Measurements from ENCODE around the gene UVSSA. TPM values are rescaled to one million over a fixed set of nuclear protein-coding genes. Genes with fewer than 3 reads are reported as not detected.

UVSSA gene
- total RNA-seq, 2 donors from 2014 or later = 18.2 to 26.0 TPM

GRCh38 chr4:1381944-1382541 is 35.0 kb downstream of the UVSSA start:
- DNase-seq = peak in 3 of 4 donors; percentile 2 to 6 (median 4)
- no peak for ATAC-seq
- TF ChIP-seq CTCF (IDR thresholded peaks at IDR 0.05) = no peak
- TF ChIP-seq POLR2A (IDR thresholded peaks at IDR 0.05) = no peak
- Histone ChIP-seq H3K27ac (no peak overlapping the region), H3K4me3 (no peak overlapping the region), H3K27me3 (no peaks in the 10 kb centered on the region), H3K36me3 (replicated peaks in 1 of 2; ENCODE audit: insufficient read depth in 1 of 2, low read depth in 2 of 2) (peaks cover 0 to 1% of the 10 kb centered on the region in 2 donors), H3K9me3 (no peaks in the 10 kb centered on the region), H3K4me1 (peaks cover 14% of the 10 kb centered on the region)
- intact Hi-C loops (cut with DNase I) = no loop called here
- WGBS, 2 donors = 92 to 94% methylated on average over 16 to 24 of the region's 24 CpGs

GRCh38 chr4:1382776-1383727 is 36.0 kb downstream of the UVSSA start:
- intact Hi-C loops (cut with DNase I) = no loop called here
- H3K4me1 ChIP-seq = peaks cover 14% of the 10 kb centered on the region
- peaks cover 0 to 1% of the 10 kb centered on the region in 2 donors for H3K36me3 ChIP-seq (replicated peaks in 1 of 2; ENCODE audit: insufficient read depth in 1 of 2, low read depth in 2 of 2)
- H3K27me3 ChIP-seq = no peaks in the 10 kb centered on the region
- ATAC-seq = no peak
- peak in 3 of 4 donors; percentile 3 to 14 (median 7) for DNase-seq
- TF ChIP-seq POLR2A (IDR thresholded peaks at IDR 0.05) (no peak), CTCF (IDR thresholded peaks at IDR 0.05) (no peak)
- H3K4me3 ChIP-seq = no peak overlapping the region
- H3K27ac ChIP-seq = no peak overlapping the region
- no peaks in the 10 kb centered on the region for H3K9me3 ChIP-seq
- WGBS, 2 donors = 93 to 99% methylated on average over 9 to 25 of the region's 27 CpGs

GRCh38 chr4:1383728-1384591 is 37.0 kb downstream of the UVSSA start:
- Histone ChIP-seq H3K36me3 (replicated peaks in 1 of 2; ENCODE audit: insufficient read depth in 1 of 2, low read depth in 2 of 2) (peaks cover 0 to 1% of the 10 kb centered on the region in 2 donors), H3K27me3 (no peaks in the 10 kb centered on the region), H3K4me3 (no peak overlapping the region), H3K4me1 (peaks cover 11% of the 10 kb centered on the region), H3K27ac (no peak overlapping the region), H3K9me3 (no peaks in the 10 kb centered on the region)
- DNase-seq (peak in 3 of 4 donors; percentile 5 to 10 (median 8)), ATAC-seq (no peak)
- intact Hi-C loops (cut with DNase I) = no loop called here
- 93 to 94% methylated on average over 8 to 29 of the region's 34 CpGs for WGBS, 2 donors
- no peak for TF ChIP-seq CTCF (IDR thresholded peaks at IDR 0.05)
- TF ChIP-seq POLR2A (IDR thresholded peaks at IDR 0.05) = no peak

- Histone ChIP-seq H3K4me1 (peaks cover 3% of the 10 kb centered on the region), H3K9me3 (no peaks in the 10 kb centered on the region), H3K27ac (no peak overlapping the region), H3K27me3 (no peaks in the 10 kb centered on the region), H3K4me3 (no peak overlapping the region), H3K36me3 (replicated peaks in 1 of 2; ENCODE audit: insufficient read depth in 1 of 2, low read depth in 2 of 2) (peaks cover 0 to 1% of the 10 kb centered on the region in 2 donors)
- TF ChIP-seq POLR2A (IDR thresholded peaks at IDR 0.05) (no peak), CTCF (IDR thresholded peaks at IDR 0.05) (no peak)
- intact Hi-C loops (cut with DNase I) = no loop called here
- ATAC-seq (no peak), DNase-seq (peak in 3 of 4 donors; percentile 3 to 10 (median 8))
- 91 to 100% methylated on average over 1 to 16 of the region's 16 CpGs for WGBS, 2 donors
These were observed 37.8 kb downstream of the UVSSA start for GRCh38 chr4:1384675-1385372.

Data from body of pancreas (tissue), 4 donors.